Gastrocnemius medialis (tissue), 4 donors: ENCODE results near the gene RABGAP1.

Source experiments
- POLR2A ChIP-seq, 2 donors: fragments of 450-650 bp; IDR thresholded peaks; one replicate each; pipeline ENCODE4 v1.6.1; 2017; ENCODE audit warnings: antibody characterized with exemption in 2 of 2, mild to moderate bottlenecking in 2 of 2, moderate library complexity in 2 of 2
- TF ChIP-seq, protein P1 (sequence below), 5 experiments: fragments of 450-650 bp in 3 of 5; fragments of 200-600 bp in 2 of 5; sonication (generic) in 2 of 5; IDR thresholded peaks in 4 of 5; conservative IDR thresholded peaks in 1 of 5; 1 replicate in 4 of 5; 2 replicates in 1 of 5; pipeline ENCODE4 v1.5.1; 2016 to 2019; ENCODE audit warnings: antibody characterized with exemption in 5 of 5, mild to moderate bottlenecking in 3 of 5, moderate library complexity in 3 of 5

- TF ChIP-seq, protein P1, sequence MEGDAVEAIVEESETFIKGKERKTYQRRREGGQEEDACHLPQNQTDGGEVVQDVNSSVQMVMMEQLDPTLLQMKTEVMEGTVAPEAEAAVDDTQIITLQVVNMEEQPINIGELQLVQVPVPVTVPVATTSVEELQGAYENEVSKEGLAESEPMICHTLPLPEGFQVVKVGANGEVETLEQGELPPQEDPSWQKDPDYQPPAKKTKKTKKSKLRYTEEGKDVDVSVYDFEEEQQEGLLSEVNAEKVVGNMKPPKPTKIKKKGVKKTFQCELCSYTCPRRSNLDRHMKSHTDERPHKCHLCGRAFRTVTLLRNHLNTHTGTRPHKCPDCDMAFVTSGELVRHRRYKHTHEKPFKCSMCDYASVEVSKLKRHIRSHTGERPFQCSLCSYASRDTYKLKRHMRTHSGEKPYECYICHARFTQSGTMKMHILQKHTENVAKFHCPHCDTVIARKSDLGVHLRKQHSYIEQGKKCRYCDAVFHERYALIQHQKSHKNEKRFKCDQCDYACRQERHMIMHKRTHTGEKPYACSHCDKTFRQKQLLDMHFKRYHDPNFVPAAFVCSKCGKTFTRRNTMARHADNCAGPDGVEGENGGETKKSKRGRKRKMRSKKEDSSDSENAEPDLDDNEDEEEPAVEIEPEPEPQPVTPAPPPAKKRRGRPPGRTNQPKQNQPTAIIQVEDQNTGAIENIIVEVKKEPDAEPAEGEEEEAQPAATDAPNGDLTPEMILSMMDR (IDR thresholded peaks at IDR 0.05 in 4 of 5, conservative IDR thresholded peaks at IDR 0.05 in 1 of 5), result no peak
- TF ChIP-seq POLR2A (IDR thresholded peaks at IDR 0.05), result no peak
Observed at GRCh38 chr9:123111427-123112014, 170.7 kb downstream of the RABGAP1 start.
